ENCODE measurements around the gene KIRREL3.

The KIRREL3 gene

GRCh38 chr11:126583101-126583500 lies 417.5 kb downstream of the KIRREL3 start:
- no peak for DNase-seq (ENCODE audit: low read depth, low spot score)
- TF ChIP-seq CTCF (IDR thresholded peaks at IDR 0.05; ENCODE audit: low read depth, low read length), result no peak
- in situ Hi-C loops (cut with HindIII; ENCODE audit: low sequenced_read_pairs), result no loop called here
- H3K4me3 ChIP-seq (ENCODE audit: low read depth, low read length), result no peak overlapping the region

GRCh38 chr11:126581871-126582648 lies 418.5 kb downstream of the KIRREL3 start:
- in situ Hi-C loops (cut with HindIII; ENCODE audit: low sequenced_read_pairs), result no loop called here
- no peak for TF ChIP-seq CTCF (IDR thresholded peaks at IDR 0.05; ENCODE audit: low read depth, low read length)
- no peak for DNase-seq (ENCODE audit: low read depth, low spot score)
- no peak overlapping the region for H3K4me3 ChIP-seq (ENCODE audit: low read depth, low read length)

GRCh38 chr11:126578426-126578825 lies 422.1 kb downstream of the KIRREL3 start:
- no peak for TF ChIP-seq CTCF (IDR thresholded peaks at IDR 0.05; ENCODE audit: low read depth, low read length)
- in situ Hi-C loops (cut with HindIII; ENCODE audit: low sequenced_read_pairs), result no loop called here
- no peak for DNase-seq (ENCODE audit: low read depth, low spot score)
- no peak overlapping the region for H3K4me3 ChIP-seq (ENCODE audit: low read depth, low read length)

- in situ Hi-C loops (cut with HindIII; ENCODE audit: low sequenced_read_pairs), result no loop called here
- H3K4me3 ChIP-seq (ENCODE audit: low read depth, low read length), result no peak overlapping the region
- DNase-seq (ENCODE audit: low read depth, low spot score), result no peak
- no peak for TF ChIP-seq CTCF (IDR thresholded peaks at IDR 0.05; ENCODE audit: low read depth, low read length)
Measured at GRCh38 chr11:126578021-126578420, 422.5 kb downstream of the KIRREL3 start.

- no peak for DNase-seq (ENCODE audit: low read depth, low spot score)
- in situ Hi-C loops (cut with HindIII; ENCODE audit: low sequenced_read_pairs), result no loop called here
- TF ChIP-seq CTCF (IDR thresholded peaks at IDR 0.05; ENCODE audit: low read depth, low read length), result no peak
- H3K4me3 ChIP-seq (ENCODE audit: low read depth, low read length), result no peak overlapping the region
Measured at GRCh38 chr11:126575849-126576248, 424.7 kb downstream of the KIRREL3 start.

GRCh38 chr11:126573325-126573978 lies 427.1 kb downstream of the KIRREL3 start:
- in situ Hi-C loops (cut with HindIII; ENCODE audit: low sequenced_read_pairs), result no loop called here
- TF ChIP-seq CTCF (IDR thresholded peaks at IDR 0.05; ENCODE audit: low read depth, low read length), result peak; percentile 34
- DNase-seq (ENCODE audit: low read depth, low spot score), result no peak
- no peak overlapping the region for H3K4me3 ChIP-seq (ENCODE audit: low read depth, low read length)

Data from astrocyte of the spinal cord (primary cell).